Measurements from ENCODE around the gene KIF1A. TPM values are rescaled to one million over a fixed set of nuclear protein-coding genes. Genes with fewer than 3 reads are reported as not detected.

KIF1A gene, protein sequence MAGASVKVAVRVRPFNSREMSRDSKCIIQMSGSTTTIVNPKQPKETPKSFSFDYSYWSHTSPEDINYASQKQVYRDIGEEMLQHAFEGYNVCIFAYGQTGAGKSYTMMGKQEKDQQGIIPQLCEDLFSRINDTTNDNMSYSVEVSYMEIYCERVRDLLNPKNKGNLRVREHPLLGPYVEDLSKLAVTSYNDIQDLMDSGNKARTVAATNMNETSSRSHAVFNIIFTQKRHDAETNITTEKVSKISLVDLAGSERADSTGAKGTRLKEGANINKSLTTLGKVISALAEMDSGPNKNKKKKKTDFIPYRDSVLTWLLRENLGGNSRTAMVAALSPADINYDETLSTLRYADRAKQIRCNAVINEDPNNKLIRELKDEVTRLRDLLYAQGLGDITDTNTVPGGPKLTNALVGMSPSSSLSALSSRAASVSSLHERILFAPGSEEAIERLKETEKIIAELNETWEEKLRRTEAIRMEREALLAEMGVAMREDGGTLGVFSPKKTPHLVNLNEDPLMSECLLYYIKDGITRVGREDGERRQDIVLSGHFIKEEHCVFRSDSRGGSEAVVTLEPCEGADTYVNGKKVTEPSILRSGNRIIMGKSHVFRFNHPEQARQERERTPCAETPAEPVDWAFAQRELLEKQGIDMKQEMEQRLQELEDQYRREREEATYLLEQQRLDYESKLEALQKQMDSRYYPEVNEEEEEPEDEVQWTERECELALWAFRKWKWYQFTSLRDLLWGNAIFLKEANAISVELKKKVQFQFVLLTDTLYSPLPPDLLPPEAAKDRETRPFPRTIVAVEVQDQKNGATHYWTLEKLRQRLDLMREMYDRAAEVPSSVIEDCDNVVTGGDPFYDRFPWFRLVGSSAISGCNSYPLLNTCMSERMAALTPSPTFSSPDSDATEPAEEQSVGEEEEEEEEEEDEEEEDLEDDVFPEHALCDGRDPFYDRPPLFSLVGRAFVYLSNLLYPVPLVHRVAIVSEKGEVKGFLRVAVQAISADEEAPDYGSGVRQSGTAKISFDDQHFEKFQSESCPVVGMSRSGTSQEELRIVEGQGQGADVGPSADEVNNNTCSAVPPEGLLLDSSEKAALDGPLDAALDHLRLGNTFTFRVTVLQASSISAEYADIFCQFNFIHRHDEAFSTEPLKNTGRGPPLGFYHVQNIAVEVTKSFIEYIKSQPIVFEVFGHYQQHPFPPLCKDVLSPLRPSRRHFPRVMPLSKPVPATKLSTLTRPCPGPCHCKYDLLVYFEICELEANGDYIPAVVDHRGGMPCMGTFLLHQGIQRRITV (N-terminal part only)
- total RNA-seq (0.64 TPM in 1 of 2 replicates, not detected in the other), polyA plus RNA-seq (0.02 and 0.11 TPM in 2 replicates), polyA minus RNA-seq (not detected in 2 replicates), Bru-seq, nascent RNA (percentile 2 among the genes with signal in this experiment), BruChase-seq, experiment 1, labeled RNA remaining after a 6-hour chase (percentile 2 among the genes with signal in this experiment), BruChase-seq, experiment 2, labeled RNA remaining after a 2-hour chase (percentile 4 among the genes with signal in this experiment)
- 0.03 and 0.11 TPM in 2 replicates for polyA plus RNA-seq (2011; cell fraction: cytosol; rRNA removed)
- polyA plus RNA-seq (2011; cell fraction: nucleus; rRNA removed), result 0.21 and 0.35 TPM in 2 replicates
- 0.08 and 0.22 TPM in 2 replicates for polyA plus RNA-seq (2012)
- not detected for polyA minus RNA-seq (2011; cell fraction: cytosol; rRNA and poly(A)+ RNA removed)
- polyA minus RNA-seq (2011; cell fraction: nucleus; rRNA and poly(A)+ RNA removed), result not detected in 2 replicates
- long read RNA-seq, result 0 reads

DNA sequence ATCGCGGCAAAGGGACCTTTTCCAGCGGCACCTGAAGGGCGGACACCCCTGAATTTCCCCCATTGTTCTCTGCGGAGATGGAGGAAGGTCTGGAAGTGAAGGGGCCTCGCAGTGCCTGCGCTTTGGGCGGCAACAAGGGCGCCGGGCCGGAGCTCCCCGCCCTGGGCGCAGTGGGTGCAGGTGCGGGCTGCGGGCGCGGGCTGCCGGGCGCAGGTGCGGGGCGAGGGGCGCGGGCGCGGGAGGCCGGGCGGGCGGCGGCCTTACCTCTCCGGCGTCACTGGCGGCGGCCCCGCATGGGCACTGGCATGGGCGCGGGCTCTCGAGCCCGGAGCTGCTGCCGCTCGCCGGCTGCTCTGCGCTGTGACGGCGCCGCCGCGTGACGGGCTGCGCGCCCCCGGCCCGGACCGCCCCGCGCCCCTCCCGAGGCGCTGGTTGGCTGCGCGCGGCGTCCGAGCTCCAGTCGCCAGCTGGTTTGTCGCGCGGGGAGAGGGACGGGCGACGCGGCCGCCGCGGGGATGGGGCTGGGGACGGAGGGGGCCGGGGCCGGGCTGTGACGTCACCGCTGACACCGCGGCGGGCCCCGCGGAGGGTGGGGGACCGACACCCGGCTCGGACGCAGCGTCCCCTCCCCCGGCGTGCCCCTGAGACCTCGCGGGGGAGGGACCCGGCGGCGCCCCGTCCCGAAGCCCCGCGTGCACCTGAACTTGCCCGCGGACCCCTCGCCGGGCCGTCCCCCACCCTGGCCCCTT is at the start of gene KIF1A:
TSS of gene KIF1A (minus strand) at position 362 of the 749 bp plus-strand sequence. CDS start 22,467 bp downstream, outside the sequence.
- Histone ChIP-seq H3K36me3 (ENCODE audit: control insufficient read depth in 2 of 2, extremely low read depth in 1 of 2, insufficient read depth in 2 of 2, low read length in 2 of 2) (no peaks in the 10 kb centered on the region), H3K9ac (replicated peaks; ENCODE audit: extremely low read depth, insufficient read depth, low read length) (no peak within 1 kb of the TSS), H3K27ac (ENCODE audit: insufficient read depth, low read depth, low read length) (no peak within 1 kb of the TSS), H3K27me3 (ENCODE audit: control insufficient read depth in 2 of 2, insufficient read depth in 2 of 2, low read length in 2 of 2) (peaks cover 41 to 52% of the 10 kb centered on the region in 2 experiments), H3K4me1 (ENCODE audit: control insufficient read depth, extremely low read depth, insufficient read depth, low read length) (no peaks in the 10 kb centered on the region), H4K20me1 (replicated peaks; ENCODE audit: control insufficient read depth, extremely low read depth, insufficient read depth, low read length) (no peaks in the 10 kb centered on the region), H3K79me2 (ENCODE audit: control insufficient read depth, insufficient read depth, low read length) (no peaks in the 10 kb centered on the region), H3K4me3 (replicated peaks in 1 of 3; ENCODE audit: insufficient read depth in 1 of 3, low read depth in 1 of 3, low read length in 3 of 3) (no peak within 1 kb of the TSS), H3K4me2 (ENCODE audit: insufficient read depth, low read length) (no peak within 1 kb of the TSS), H2AFZ (ENCODE audit: low read depth, low read length) (no peak within 1 kb of the TSS), H3K9me3 (replicated peaks; ENCODE audit: control insufficient read depth, insufficient read depth, low read length) (no peaks in the 10 kb centered on the region), H3K9me1 (replicated peaks; ENCODE audit: control insufficient read depth, extremely low read depth, insufficient read depth, low read length) (no peaks in the 10 kb centered on the region)
- dilution Hi-C loops (cut with MboI; ENCODE audit: extremely low pct_ligation_motif_present, low sequenced_read_pairs), result no loop called here
- ChIA-PET POLR2A (no interaction called here), CTCF (interaction anchor here (0.6 to 0.7 kb wide), 2 partner anchors 231 to 306 kb away, joined by 3 to 6 read pairs; no protein-coding TSS in a partner anchor)
- BruUV-seq (replicated peaks), result no TSS peak
- intact Hi-C loops (cut with micrococcal nuclease), result no loop called here
- FAIRE-seq, result no peak
- DNase-seq (ENCODE audit: low read depth, low spot score), result no peak
- TF ChIP-seq POLR2A (IDR thresholded peaks at IDR 0.05; ENCODE audit: low read depth, low read length) (no peak), FOS (IDR thresholded peaks at IDR 0.05; ENCODE audit: borderline replicate concordance, insufficient read depth, low read length) (no peak), JUN (IDR thresholded peaks at IDR 0.05; ENCODE audit: borderline replicate concordance, insufficient read depth, insufficient read length, low read depth) (no peak), EZH2 (IDR thresholded peaks at IDR 0.05; ENCODE audit: borderline replicate concordance, low read depth, low read length, severe bottlenecking) (peak; percentile 89), POLR2AphosphoS5 (IDR thresholded peaks at IDR 0.05; ENCODE audit: insufficient read depth, low read depth, low read length) (no peak), MYC (IDR thresholded peaks at IDR 0.05; ENCODE audit: low read depth, low read length) (no peak)
- TF ChIP-seq, protein P1, sequence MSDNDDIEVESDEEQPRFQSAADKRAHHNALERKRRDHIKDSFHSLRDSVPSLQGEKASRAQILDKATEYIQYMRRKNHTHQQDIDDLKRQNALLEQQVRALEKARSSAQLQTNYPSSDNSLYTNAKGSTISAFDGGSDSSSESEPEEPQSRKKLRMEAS (IDR thresholded peaks at IDR 0.05; ENCODE audit: insufficient read depth, insufficient read length), result no peak
- TF ChIP-seq, protein P2, sequence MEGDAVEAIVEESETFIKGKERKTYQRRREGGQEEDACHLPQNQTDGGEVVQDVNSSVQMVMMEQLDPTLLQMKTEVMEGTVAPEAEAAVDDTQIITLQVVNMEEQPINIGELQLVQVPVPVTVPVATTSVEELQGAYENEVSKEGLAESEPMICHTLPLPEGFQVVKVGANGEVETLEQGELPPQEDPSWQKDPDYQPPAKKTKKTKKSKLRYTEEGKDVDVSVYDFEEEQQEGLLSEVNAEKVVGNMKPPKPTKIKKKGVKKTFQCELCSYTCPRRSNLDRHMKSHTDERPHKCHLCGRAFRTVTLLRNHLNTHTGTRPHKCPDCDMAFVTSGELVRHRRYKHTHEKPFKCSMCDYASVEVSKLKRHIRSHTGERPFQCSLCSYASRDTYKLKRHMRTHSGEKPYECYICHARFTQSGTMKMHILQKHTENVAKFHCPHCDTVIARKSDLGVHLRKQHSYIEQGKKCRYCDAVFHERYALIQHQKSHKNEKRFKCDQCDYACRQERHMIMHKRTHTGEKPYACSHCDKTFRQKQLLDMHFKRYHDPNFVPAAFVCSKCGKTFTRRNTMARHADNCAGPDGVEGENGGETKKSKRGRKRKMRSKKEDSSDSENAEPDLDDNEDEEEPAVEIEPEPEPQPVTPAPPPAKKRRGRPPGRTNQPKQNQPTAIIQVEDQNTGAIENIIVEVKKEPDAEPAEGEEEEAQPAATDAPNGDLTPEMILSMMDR (IDR thresholded peaks at IDR 0.05; ENCODE audit: extremely low read depth in 1 of 2, insufficient read depth in 1 of 2, low read depth in 1 of 2, low read length in 2 of 2), result no peak

All from endothelial cell of umbilical vein (primary cell).